Ascending aorta (tissue), 2 donors: ENCODE data around the gene BPNT1. TPM values are rescaled to one million over a fixed set of nuclear protein-coding genes. Genes with fewer than 3 reads are reported as not detected.

Source experiments
- DNase-seq, 2 donors: peaks; one replicate each; pipeline ENCODE4 v3.0.0-alpha.2; 2019; ENCODE audit warnings: low spot score in 2 of 2
- H3K27ac ChIP-seq, 2 donors: fragments of 200-600 bp; sonication (generic); one replicate each; pipeline ENCODE4 v1.5.1; 2016 to 2017; ENCODE audit warnings: mild to moderate bottlenecking in 1 of 2
- H3K27me3 ChIP-seq: fragments of 200-600 bp; sonication (generic); one replicate; pipeline ENCODE4 v1.5.1; 2017
- H3K36me3 ChIP-seq, 2 donors: fragments of 200-600 bp; sonication (generic); one replicate each; pipeline ENCODE4 v1.5.1; 2016
- H3K4me1 ChIP-seq, 2 donors: fragments of 200-600 bp; sonication (generic); one replicate each; pipeline ENCODE4 v1.5.1; 2016 to 2017; ENCODE audit warnings: mild to moderate bottlenecking in 1 of 2
- H3K4me3 ChIP-seq, 2 donors: fragments of 200-600 bp; sonication (generic); one replicate each; pipeline ENCODE4 v1.5.1; 2016 to 2017; ENCODE audit warnings: mild to moderate bottlenecking in 1 of 2
- H3K9me3 ChIP-seq, 2 donors: fragments of 200-600 bp; sonication (generic); one replicate each; pipeline ENCODE4 v1.5.1; 2016
- intact Hi-C: fragments of 100-400 bp; cut with DNase I; formaldehyde crosslinking; loops from one replicate; pipeline ENCODE4 v1.15.1; 2023
- total RNA-seq: library from RNA; depleted of rRNA; stranded (reverse); fragments of >200 nt; gene quantifications from one replicate; pipeline ENCODE4 v1.1.0, GENCODE V29; 2016
- TF ChIP-seq, protein P1 (sequence below), 3 experiments: fragments of 200-600 bp in 2 of 3; fragments of 450-650 bp in 1 of 3; sonication (generic) in 2 of 3; IDR thresholded peaks; one replicate each; pipeline ENCODE4 v1.5.1; 2016 to 2019; ENCODE audit warnings: antibody characterized with exemption in 3 of 3, mild to moderate bottlenecking in 1 of 3, moderate library complexity in 1 of 3

The BPNT1 gene
- total RNA-seq, 1 donor from 2014 or later, result 5.4 TPM

DNA sequence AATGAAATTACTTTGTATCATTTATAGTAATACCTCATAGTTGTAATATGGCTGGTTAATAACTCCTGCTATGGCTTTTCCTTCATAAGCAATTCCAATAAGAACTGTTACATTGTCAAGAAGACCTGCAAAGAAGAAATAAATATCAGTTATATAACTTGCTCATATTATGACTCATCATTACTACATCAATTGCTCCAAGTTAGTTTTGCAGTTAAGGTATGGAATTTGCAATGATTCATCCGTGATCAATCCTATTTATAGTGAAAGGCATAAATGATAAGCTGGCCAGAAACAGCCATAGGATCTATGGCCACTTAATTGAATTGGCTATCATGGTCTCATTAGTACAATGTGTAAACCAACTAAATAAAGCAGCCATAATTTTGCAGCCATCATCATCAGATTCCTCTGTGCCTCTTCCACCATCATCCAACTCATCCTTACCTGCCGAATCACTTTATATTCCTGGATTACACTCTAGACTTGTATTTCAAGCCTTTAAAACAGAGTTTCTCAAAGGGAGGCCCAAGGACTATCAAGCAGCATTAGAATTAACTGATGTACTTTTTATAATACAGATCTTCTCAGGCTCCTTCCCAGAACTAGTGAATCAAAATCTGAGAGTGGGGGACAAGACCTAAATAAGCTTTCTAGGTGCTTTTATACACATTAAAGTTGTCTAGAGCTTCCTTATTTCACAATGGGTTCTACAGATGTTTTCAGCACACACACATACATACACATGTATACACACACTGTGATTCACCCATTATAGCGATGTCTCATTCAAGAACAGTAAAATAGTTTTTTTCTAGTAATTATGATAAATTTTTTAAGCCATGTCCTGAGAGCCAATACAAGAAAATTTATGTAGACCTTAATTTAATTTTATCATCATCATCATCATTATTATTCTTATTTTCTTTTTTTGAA lies 22.1 kb downstream of the BPNT1 start:
- no peak for DNase-seq
- intact Hi-C loops, result no loop called here
- no peaks in the 10 kb centered on the region for H3K27me3 ChIP-seq
- H3K4me1 ChIP-seq, result no peaks in the 10 kb centered on the region
- peaks cover 24 to 63% of the 10 kb centered on the region in 2 donors for H3K36me3 ChIP-seq
- no peak overlapping the region for H3K27ac ChIP-seq
- H3K9me3 ChIP-seq, result no peaks in the 10 kb centered on the region
- no peak overlapping the region for H3K4me3 ChIP-seq
- TF ChIP-seq, protein P1, sequence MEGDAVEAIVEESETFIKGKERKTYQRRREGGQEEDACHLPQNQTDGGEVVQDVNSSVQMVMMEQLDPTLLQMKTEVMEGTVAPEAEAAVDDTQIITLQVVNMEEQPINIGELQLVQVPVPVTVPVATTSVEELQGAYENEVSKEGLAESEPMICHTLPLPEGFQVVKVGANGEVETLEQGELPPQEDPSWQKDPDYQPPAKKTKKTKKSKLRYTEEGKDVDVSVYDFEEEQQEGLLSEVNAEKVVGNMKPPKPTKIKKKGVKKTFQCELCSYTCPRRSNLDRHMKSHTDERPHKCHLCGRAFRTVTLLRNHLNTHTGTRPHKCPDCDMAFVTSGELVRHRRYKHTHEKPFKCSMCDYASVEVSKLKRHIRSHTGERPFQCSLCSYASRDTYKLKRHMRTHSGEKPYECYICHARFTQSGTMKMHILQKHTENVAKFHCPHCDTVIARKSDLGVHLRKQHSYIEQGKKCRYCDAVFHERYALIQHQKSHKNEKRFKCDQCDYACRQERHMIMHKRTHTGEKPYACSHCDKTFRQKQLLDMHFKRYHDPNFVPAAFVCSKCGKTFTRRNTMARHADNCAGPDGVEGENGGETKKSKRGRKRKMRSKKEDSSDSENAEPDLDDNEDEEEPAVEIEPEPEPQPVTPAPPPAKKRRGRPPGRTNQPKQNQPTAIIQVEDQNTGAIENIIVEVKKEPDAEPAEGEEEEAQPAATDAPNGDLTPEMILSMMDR (IDR thresholded peaks at IDR 0.05), result no peak

DNA sequence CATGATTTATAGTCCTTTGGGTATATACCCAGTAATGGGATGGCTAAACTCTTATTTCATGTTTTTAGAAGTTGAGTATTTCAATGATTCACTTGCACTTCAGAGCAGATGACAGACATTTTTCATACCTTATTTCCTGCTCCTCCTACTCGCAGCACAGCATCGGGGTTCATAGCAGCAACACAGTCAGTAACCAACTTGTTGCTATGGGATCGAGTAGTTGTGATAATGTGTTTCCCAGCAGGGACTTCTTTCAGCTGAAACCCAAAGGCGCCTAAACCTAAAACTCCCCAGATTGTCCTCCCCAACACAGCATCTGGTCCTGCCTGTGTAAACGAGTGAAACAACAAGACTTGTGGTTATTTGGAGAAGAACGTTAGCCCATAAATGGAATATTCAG lies 27.0 kb downstream of the BPNT1 start:
- H3K27ac ChIP-seq, result no peak overlapping the region
- H3K4me3 ChIP-seq, result no peak overlapping the region
- TF ChIP-seq, protein P1 (IDR thresholded peaks at IDR 0.05), result no peak
- H3K36me3 ChIP-seq, result peaks cover 22 to 57% of the 10 kb centered on the region in 2 donors
- H3K27me3 ChIP-seq, result no peaks in the 10 kb centered on the region
- no peaks in the 10 kb centered on the region for H3K4me1 ChIP-seq
- DNase-seq, result no peak
- no peaks in the 10 kb centered on the region for H3K9me3 ChIP-seq
- intact Hi-C loops, result no loop called here

DNA sequence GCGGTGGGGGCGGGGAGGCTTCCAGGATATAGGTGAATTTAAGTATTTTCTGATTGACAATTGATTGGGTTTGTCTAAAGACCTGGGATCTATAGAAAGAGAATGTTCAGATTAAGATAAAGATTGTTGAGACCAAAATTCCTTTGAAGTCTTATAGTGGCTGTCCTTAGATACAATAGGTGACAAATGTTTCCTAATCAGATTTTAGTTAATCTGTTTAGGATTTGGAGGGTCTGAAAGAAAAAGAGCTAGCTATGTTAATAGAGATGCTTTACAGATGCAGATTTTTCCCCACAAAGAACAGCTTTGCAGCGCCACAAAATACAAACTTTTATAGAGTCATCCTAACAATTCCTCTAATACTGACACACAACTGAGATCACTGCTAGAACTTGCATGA lies 28.7 kb downstream of the BPNT1 start:
- no peaks in the 10 kb centered on the region for H3K9me3 ChIP-seq
- H3K4me3 ChIP-seq, result no peak overlapping the region
- no peak for DNase-seq
- intact Hi-C loops, result no loop called here
- no peaks in the 10 kb centered on the region for H3K27me3 ChIP-seq
- H3K27ac ChIP-seq, result no peak overlapping the region
- peaks cover 22 to 40% of the 10 kb centered on the region in 2 donors for H3K36me3 ChIP-seq
- no peaks in the 10 kb centered on the region for H3K4me1 ChIP-seq
- TF ChIP-seq, protein P1 (IDR thresholded peaks at IDR 0.05), result no peak

DNA sequence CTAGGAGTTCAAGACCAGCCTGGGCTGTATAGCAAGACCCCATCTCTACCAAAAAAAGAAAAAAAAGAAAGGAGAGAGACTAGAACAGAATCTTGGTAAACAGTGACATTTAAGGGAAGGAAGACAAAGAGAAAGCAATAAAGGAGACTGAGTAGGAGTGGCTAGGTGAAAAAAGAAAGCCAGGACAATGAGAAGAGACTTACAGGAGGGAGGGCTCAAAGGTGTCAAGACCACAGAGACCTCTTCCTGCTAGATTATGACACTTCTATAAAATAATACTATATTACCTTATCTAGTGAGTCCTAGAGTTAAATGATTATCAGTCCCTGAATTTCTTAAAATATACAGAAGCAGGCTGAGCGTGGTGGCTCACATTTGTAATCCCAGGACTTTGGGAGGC lies 33.2 kb downstream of the BPNT1 start:
- peaks cover 4 to 17% of the 10 kb centered on the region in 2 donors for H3K36me3 ChIP-seq
- no peak overlapping the region for H3K27ac ChIP-seq
- no peak for DNase-seq
- H3K27me3 ChIP-seq, result no peaks in the 10 kb centered on the region
- TF ChIP-seq, protein P1 (IDR thresholded peaks at IDR 0.05), result no peak
- intact Hi-C loops, result no loop called here
- no peaks in the 10 kb centered on the region for H3K9me3 ChIP-seq
- no peaks in the 10 kb centered on the region for H3K4me1 ChIP-seq
- H3K4me3 ChIP-seq, result no peak overlapping the region

DNA sequence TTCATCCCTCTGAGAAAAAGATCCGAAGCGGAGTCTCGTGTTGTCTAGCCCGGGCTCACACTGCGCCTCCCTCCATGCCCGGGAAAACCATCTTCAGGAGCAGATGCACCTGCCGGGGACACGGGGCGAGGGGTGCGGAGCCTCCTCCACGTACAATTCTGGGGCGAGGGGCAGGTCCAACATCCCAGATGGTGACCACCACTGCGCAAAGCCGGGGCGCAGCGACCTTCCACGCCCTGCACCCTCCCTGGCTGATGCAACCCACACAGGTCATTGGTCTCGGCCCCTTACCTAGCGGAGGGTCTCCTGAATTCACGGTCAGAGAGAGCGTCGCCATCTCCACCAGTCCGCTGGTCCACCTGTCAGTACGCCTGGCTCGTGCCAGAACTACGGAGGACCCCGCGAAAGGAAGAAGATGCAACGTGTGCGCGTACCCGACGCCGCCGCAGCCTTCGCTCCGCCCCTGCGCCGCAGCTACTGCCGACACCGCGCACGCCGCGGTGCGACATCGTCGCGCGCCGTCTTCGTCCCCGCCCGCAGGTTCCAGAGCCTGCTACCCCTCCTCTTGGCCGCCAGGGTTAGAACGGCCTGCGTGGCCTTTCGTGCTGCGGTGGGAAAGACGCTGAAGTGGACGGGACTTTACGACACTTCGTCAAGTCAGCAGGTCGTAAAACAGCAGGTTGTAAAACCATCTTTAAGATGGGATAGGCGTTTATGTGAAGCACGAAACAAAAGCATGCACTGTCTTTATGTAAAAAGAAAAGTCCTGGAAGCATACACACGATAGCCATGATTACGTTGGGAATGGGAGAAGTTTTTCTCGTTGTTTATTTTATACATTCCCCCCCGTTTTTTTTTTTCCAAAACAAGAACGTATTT lies 43.3 kb downstream of the BPNT1 start, which contains the start of gene EPRS1:
EPRS1 (minus strand) TSS at position 454 of the 879 bp plus-strand sequence; CDS start at position 337, 117 bp downstream.
- TF ChIP-seq, protein P1 (IDR thresholded peaks at IDR 0.05), result peak; percentile 70 to 85 (median 76)
- Histone ChIP-seq H3K9me3 (no peaks in the 10 kb centered on the region), H3K4me1 (peaks cover 0 to 10% of the 10 kb centered on the region in 2 donors), H3K27ac (peak within 1 kb of the TSS; percentile 84 to 89), H3K36me3 (peaks cover 0 to 6% of the 10 kb centered on the region in 2 donors), H3K4me3 (peak within 1 kb of the TSS; percentile 67 to 99), H3K27me3 (no peaks in the 10 kb centered on the region)
- peak; percentile 71 to 96 for DNase-seq
- intact Hi-C loops, result loop anchor here (1.0 to 5.0 kb wide), 3 partner anchors 33 to 55 kb away; partner anchors contain the start of gene IARS2
